ENCODE data around the gene CDC42BPA. TPM values are rescaled to one million over a fixed set of nuclear protein-coding genes. Genes with fewer than 3 reads are reported as not detected.

Gene CDC42BPA
- polyA plus RNA-seq, 1 of the 3 experiments (the other 2 are of a cell fraction): 6.8 TPM

- no peaks in the 10 kb centered on the region for H3K79me2 ChIP-seq (ENCODE audit: insufficient read depth)
- H3K27me3 ChIP-seq (ENCODE audit: insufficient read depth): no peaks in the 10 kb centered on the region
- ChIA-PET POLR2A (no interaction called here), CTCF (no interaction called here)
- 77% methylated on average over 6 of the region's 6 CpGs for WGBS (ENCODE audit: low lambda C conversion rate)
- no peak overlapping the region for H3K4me3 ChIP-seq (ENCODE audit: low read depth in 2 of 2, low read length in 1 of 2)
- no peaks in the 10 kb centered on the region for H3F3A ChIP-seq (replicated peaks; ENCODE audit: insufficient read depth)
- no peak overlapping the region for H3K4me2 ChIP-seq
- no peaks in the 10 kb centered on the region for H3K36me3 ChIP-seq (replicated peaks in 1 of 2; ENCODE audit: control insufficient read depth in 1 of 2, insufficient read depth in 2 of 2, low read length in 1 of 2)
- no peak for TF ChIP-seq POLR2AphosphoS5 (IDR thresholded peaks at IDR 0.05; ENCODE audit: low read depth, low read length)
- H3K4me1 ChIP-seq (ENCODE audit: control insufficient read depth in 1 of 2, insufficient read depth in 2 of 2, low read depth in 1 of 2, low read length in 1 of 2): no peaks in the 10 kb centered on the region
- H3K9ac ChIP-seq: no peak overlapping the region
- H3K27ac ChIP-seq (ENCODE audit: low read depth in 2 of 2, low read length in 1 of 2): no peak overlapping the region
- no peaks in the 10 kb centered on the region for H4K20me1 ChIP-seq (ENCODE audit: insufficient read depth)
- H3K9me3 ChIP-seq: no peaks in the 10 kb centered on the region; the same call in 1 of the 2 replicates
- no peaks in the 10 kb centered on the region for H3K9me2 ChIP-seq
- H2AFZ ChIP-seq (ENCODE audit: low read depth): no peak overlapping the region
- no peak for DNase-seq
These were observed 10.2 kb upstream of the CDC42BPA start for GRCh38 chr1:227328405-227329019.

GRCh38 chr1:227325156-227325555 is 6.9 kb upstream of the CDC42BPA start:
- H3K79me2 ChIP-seq (ENCODE audit: insufficient read depth): no peaks in the 10 kb centered on the region
- no peaks in the 10 kb centered on the region for H3K36me3 ChIP-seq (replicated peaks in 1 of 2; ENCODE audit: control insufficient read depth in 1 of 2, insufficient read depth in 2 of 2, low read length in 1 of 2)
- DNase-seq: no peak
- ChIA-PET CTCF (interaction anchor here (1.2 kb wide), 1 partner anchor 11 kb away, joined by 5 read pairs; no protein-coding TSS in a partner anchor), POLR2A (no interaction called here)
- no peaks in the 10 kb centered on the region for H4K20me1 ChIP-seq (ENCODE audit: insufficient read depth)
- no peaks in the 10 kb centered on the region for H3F3A ChIP-seq (replicated peaks; ENCODE audit: insufficient read depth)
- H3K9ac ChIP-seq: no peak overlapping the region
- no peak overlapping the region for H2AFZ ChIP-seq (ENCODE audit: low read depth)
- 98% methylated on average over 3 of the region's 3 CpGs for WGBS (ENCODE audit: low lambda C conversion rate)
- no peaks in the 10 kb centered on the region for H3K27me3 ChIP-seq (ENCODE audit: insufficient read depth)
- TF ChIP-seq PBX3 (IDR thresholded peaks at IDR 0.05): no peak
- TF ChIP-seq CTCF (IDR thresholded peaks at IDR 0.05): no peak
- no peak for TF ChIP-seq GATA2 (CRISPR knock-in tag; IDR thresholded peaks at IDR 0.05)
- no peak for TF ChIP-seq RCOR1 (IDR thresholded peaks at IDR 0.05; ENCODE audit: low read length)
- TF ChIP-seq RXRA (IDR thresholded peaks at IDR 0.05; ENCODE audit: borderline replicate concordance, low read depth): no peak
- TF ChIP-seq MXI1 (IDR thresholded peaks at IDR 0.05; ENCODE audit: low read depth, low read length): no peak
- no peak for TF ChIP-seq TEAD4 (IDR thresholded peaks at IDR 0.05; ENCODE audit: borderline replicate concordance, insufficient read depth)
- no peak for TF ChIP-seq FOXM1 (IDR thresholded peaks at IDR 0.05; ENCODE audit: low read depth)
- no peak for TF ChIP-seq NFIC (IDR thresholded peaks at IDR 0.05; ENCODE audit: borderline replicate concordance)
- TF ChIP-seq TCF12 (IDR thresholded peaks at IDR 0.05): no peak
- TF ChIP-seq FOXJ3 (CRISPR knock-in tag; IDR thresholded peaks at IDR 0.05): no peak
- TF ChIP-seq GABPA (IDR thresholded peaks at IDR 0.05; ENCODE audit: low read depth): no peak
- no peak for TF ChIP-seq RFX5 (IDR thresholded peaks at IDR 0.05; ENCODE audit: low read length)
- TF ChIP-seq POLR2AphosphoS5 (IDR thresholded peaks at IDR 0.05; ENCODE audit: low read depth, low read length): no peak
- no peak overlapping the region for H3K27ac ChIP-seq (ENCODE audit: low read depth in 2 of 2, low read length in 1 of 2)
- no peak overlapping the region for H3K4me2 ChIP-seq
- H3K4me1 ChIP-seq (ENCODE audit: control insufficient read depth in 1 of 2, insufficient read depth in 2 of 2, low read depth in 1 of 2, low read length in 1 of 2): no peaks in the 10 kb centered on the region
- no peaks in the 10 kb centered on the region for H3K9me3 ChIP-seq
- no peaks in the 10 kb centered on the region for H3K9me2 ChIP-seq
- no peak overlapping the region for H3K4me3 ChIP-seq (ENCODE audit: low read depth in 2 of 2, low read length in 1 of 2)
